DMS53 treated with DMSO at 0.1 percent for 48 hours (cell line): ENCODE results near the gene IL1RAPL1.

Experiments used
- DNase-seq: peaks from one replicate; lab custom pipeline; 2025; ENCODE audit not compliant: unreplicated experiment; lab: John Stamatoyannopoulos, UW

The IL1RAPL1 gene

GRCh38 chrX:28960063-28960462, 372.8 kb downstream of the IL1RAPL1 start:
- DNase-seq, result no peak

GRCh38 chrX:28966331-28966730, 379.1 kb downstream of the IL1RAPL1 start:
- DNase-seq, result no peak

GRCh38 chrX:28969126-28969525, 381.9 kb downstream of the IL1RAPL1 start:
- DNase-seq, result no peak

- DNase-seq, result no peak
Observed at GRCh38 chrX:28979877-28980276, 392.6 kb downstream of the IL1RAPL1 start.

GRCh38 chrX:28981952-28982351, 394.7 kb downstream of the IL1RAPL1 start:
- no peak for DNase-seq

- DNase-seq, result no peak
Observed at GRCh38 chrX:28988246-28988645, 401.0 kb downstream of the IL1RAPL1 start.

- no peak for DNase-seq
Observed at GRCh38 chrX:28997706-28998463, 410.6 kb downstream of the IL1RAPL1 start.

GRCh38 chrX:28998609-28999135, 411.4 kb downstream of the IL1RAPL1 start:
- DNase-seq, result no peak

- DNase-seq, result no peak
Observed at GRCh38 chrX:29012867-29013266, 425.6 kb downstream of the IL1RAPL1 start.

- DNase-seq, result no peak
Observed at GRCh38 chrX:29023207-29023606, 436.0 kb downstream of the IL1RAPL1 start.

GRCh38 chrX:29024871-29025270, 437.6 kb downstream of the IL1RAPL1 start:
- no peak for DNase-seq

GRCh38 chrX:29039501-29039900, 452.3 kb downstream of the IL1RAPL1 start:
- no peak for DNase-seq

GRCh38 chrX:29040160-29040559, 452.9 kb downstream of the IL1RAPL1 start:
- no peak for DNase-seq

GRCh38 chrX:29042341-29042740, 455.1 kb downstream of the IL1RAPL1 start:
- DNase-seq, result no peak

GRCh38 chrX:29043746-29044145, 456.5 kb downstream of the IL1RAPL1 start:
- no peak for DNase-seq

GRCh38 chrX:29044423-29045184, 457.4 kb downstream of the IL1RAPL1 start:
- no peak for DNase-seq

- DNase-seq, result no peak
Observed at GRCh38 chrX:29065477-29065876, 478.2 kb downstream of the IL1RAPL1 start.

- no peak for DNase-seq
Observed at GRCh38 chrX:29066516-29066915, 479.3 kb downstream of the IL1RAPL1 start.

- no peak for DNase-seq
Observed at GRCh38 chrX:29067351-29067750, 480.1 kb downstream of the IL1RAPL1 start.

GRCh38 chrX:29071525-29072320, 484.5 kb downstream of the IL1RAPL1 start:
- DNase-seq, result no peak

GRCh38 chrX:29082558-29082957, 495.3 kb downstream of the IL1RAPL1 start:
- peak; percentile 56 for DNase-seq
